Endodermal cell (in vitro differentiated cells): Measurements from ENCODE around the gene ARAF. TPM values are rescaled to one million over a fixed set of nuclear protein-coding genes. Genes with fewer than 3 reads are reported as not detected.

Experiments used
- DNase-seq: peaks from one replicate; pipeline ENCODE4 v3.0.0-alpha.2; 2017
- H3K27ac ChIP-seq: 2 replicates; pipeline ENCODE4 v1.5.1; 2013; ENCODE audit warnings: mild to moderate bottlenecking, low read depth, low read length, moderate library complexity
- H3K27me3 ChIP-seq: 2 replicates; pipeline ENCODE4 v1.6.1; 2013; ENCODE audit warnings: mild to moderate bottlenecking, low read length, moderate library complexity; ENCODE audit not compliant: insufficient read depth, control insufficient read depth, poor library complexity, severe bottlenecking
- H3K36me3 ChIP-seq: 2 replicates; pipeline ENCODE4 v1.7.0; 2013; ENCODE audit warnings: mild to moderate bottlenecking, low read length, moderate library complexity; ENCODE audit not compliant: control insufficient read depth, insufficient read depth
- H3K4me1 ChIP-seq: one replicate; pipeline ENCODE4 v1.7.0; 2013; ENCODE audit warnings: low read length; ENCODE audit not compliant: control insufficient read depth, insufficient read depth
- H3K4me3 ChIP-seq: 2 replicates; pipeline ENCODE4 v1.5.1; 2013; ENCODE audit warnings: mild to moderate bottlenecking, low read length, moderate library complexity
- H3K9ac ChIP-seq: 2 replicates; pipeline ENCODE4 v1.6.1; 2013; ENCODE audit warnings: mild to moderate bottlenecking, low read length, moderate library complexity; ENCODE audit not compliant: poor library complexity, severe bottlenecking; ENCODE audit errors: extremely low read depth
- H3K9me3 ChIP-seq: 2 replicates; pipeline ENCODE4 v1.6.1; 2013; ENCODE audit warnings: mild to moderate bottlenecking, low read length, moderate library complexity; ENCODE audit not compliant: control insufficient read depth
- H3K27ac Mint-ChIP-seq: 2 replicates; pipeline ENCODE4 v1.8.0; 2020; ENCODE audit warnings: mixed read lengths
- H3K27me3 Mint-ChIP-seq: 2 replicates; pipeline ENCODE4 v1.8.0; 2021; ENCODE audit warnings: mild to moderate bottlenecking, mixed read lengths; ENCODE audit not compliant: insufficient read depth
- H3K36me3 Mint-ChIP-seq: 2 replicates; pipeline ENCODE4 v1.8.0; 2020; ENCODE audit warnings: low read depth, mixed read lengths
- H3K4me1 Mint-ChIP-seq: 2 replicates; pipeline ENCODE4 v1.8.0; 2020; ENCODE audit warnings: mixed read lengths
- H3K4me3 Mint-ChIP-seq: 2 replicates; pipeline ENCODE4 v1.8.0; 2020; ENCODE audit warnings: mild to moderate bottlenecking, moderate library complexity, mixed read lengths
- H3K9me3 Mint-ChIP-seq: 2 replicates; pipeline ENCODE4 v1.8.0; 2020; ENCODE audit warnings: mild to moderate bottlenecking, mixed read lengths
- CTCF ChIP-seq: fragments of 200-600 bp; sonication (generic); conservative IDR thresholded peaks from 2 replicates; pipeline ENCODE4 v1.5.0; 2021; ENCODE audit warnings: antibody characterized with exemption, mild to moderate bottlenecking
- WGBS, 2 experiments: methylation state at CpG; one replicate each; pipeline versions ENCODE4 v1.1.5 to v1.1.7; 2013; ENCODE audit warnings: missing lambda C conversion rate in 2 of 2, mixed read lengths in 1 of 2; ENCODE audit not compliant: insufficient coverage in 1 of 2, insufficient read length in 1 of 2; 5-methylcytosine and 5-hydroxymethylcytosine counted together
- total RNA-seq, 2 donors: library from RNA; stranded (reverse); fragmentation: NEBNext Ultra II Directional in 1 of 2; extraction: Animal tissue kit (Norgen Biotek cat#: 25700) in 1 of 2; gene quantifications; 2 replicates in 1 of 2; 3 replicates in 1 of 2; pipeline ENCODE4 v1.2.1, GENCODE V29; 2021

ARAF gene
- total RNA-seq, 2 donors from 2014 or later, result 47.7 to 48.7 TPM

GRCh38 chrX:47523297-47523696 lies 37.7 kb upstream of the ARAF start:
- 0% methylated on average over 3 to 29 of the region's 33 CpGs for WGBS, 2 experiments

GRCh38 chrX:47523713-47524166 lies 37.3 kb upstream of the ARAF start:
- H3K9ac ChIP-seq, result no peak overlapping the region
- no peak overlapping the region for H3K27ac ChIP-seq
- H3K27me3 ChIP-seq, result no peaks in the 10 kb centered on the region
- Mint-ChIP-seq H3K27ac (no peak overlapping the region), H3K4me3 (peak overlapping the region; percentile 58), H3K4me1 (peaks cover 2% of the 10 kb centered on the region), H3K36me3 (no peaks in the 10 kb centered on the region), H3K9me3 (peaks cover 53% of the 10 kb centered on the region), H3K27me3 (peaks cover 15% of the 10 kb centered on the region)
- no peak for TF ChIP-seq CTCF
- H3K4me1 ChIP-seq, result no peaks in the 10 kb centered on the region
- peak overlapping the region; percentile 66 for H3K4me3 ChIP-seq
- no peak for DNase-seq
- H3K9me3 ChIP-seq, result no peaks in the 10 kb centered on the region
- WGBS, 2 experiments, result 15 to 21% methylated on average over 6 to 34 of the region's 34 CpGs
- no peaks in the 10 kb centered on the region for H3K36me3 ChIP-seq

More at GRCh38 chrX:47523297-47523696, 37.7 kb upstream of the ARAF start:
- Mint-ChIP-seq H3K9me3 (peaks cover 54% of the 10 kb centered on the region), H3K4me1 (peaks cover 2% of the 10 kb centered on the region), H3K4me3 (peak overlapping the region; percentile 58), H3K27ac (no peak overlapping the region), H3K36me3 (no peaks in the 10 kb centered on the region), H3K27me3 (peaks cover 14% of the 10 kb centered on the region)
- DNase-seq, result peak; percentile 92
- H3K4me3 ChIP-seq, result peak overlapping the region; percentile 67
- no peak overlapping the region for H3K27ac ChIP-seq
- no peaks in the 10 kb centered on the region for H3K27me3 ChIP-seq
- H3K4me1 ChIP-seq, result no peaks in the 10 kb centered on the region
- TF ChIP-seq CTCF, result peak; percentile 85
- no peaks in the 10 kb centered on the region for H3K36me3 ChIP-seq
- no peak overlapping the region for H3K9ac ChIP-seq
- no peaks in the 10 kb centered on the region for H3K9me3 ChIP-seq

- Histone ChIP-seq H3K27ac (no peak overlapping the region), H3K36me3 (no peaks in the 10 kb centered on the region), H3K4me3 (no peak overlapping the region), H3K9me3 (no peaks in the 10 kb centered on the region), H3K9ac (no peak overlapping the region), H3K27me3 (no peaks in the 10 kb centered on the region), H3K4me1 (no peaks in the 10 kb centered on the region)
- H3K27me3 Mint-ChIP-seq, result peaks cover 2% of the 10 kb centered on the region
- H3K9me3 Mint-ChIP-seq, result peaks cover 60% of the 10 kb centered on the region
- peaks cover 2% of the 10 kb centered on the region for H3K4me1 Mint-ChIP-seq
- no peak overlapping the region for H3K4me3 Mint-ChIP-seq
- TF ChIP-seq CTCF, result no peak
- no peak overlapping the region for H3K27ac Mint-ChIP-seq
- H3K36me3 Mint-ChIP-seq, result no peaks in the 10 kb centered on the region
- 98 to 100% methylated on average over 2 to 6 of the region's 8 CpGs for WGBS, 2 experiments
- DNase-seq, result no peak
Observed at GRCh38 chrX:47529548-47529947, 31.5 kb upstream of the ARAF start.
